Measurements from ENCODE around the gene CACNA2D4.

CACNA2D4 gene

GRCh38 chr12:1933342-1934051, 15.0 kb upstream of the CACNA2D4 start:
- DNase-seq, result no peak

- DNase-seq, result no peak
Observed at GRCh38 chr12:1932264-1932777, 13.9 kb upstream of the CACNA2D4 start.

GRCh38 chr12:1931642-1932041, 13.2 kb upstream of the CACNA2D4 start:
- DNase-seq, result no peak

GRCh38 chr12:1930803-1931597, 12.5 kb upstream of the CACNA2D4 start:
- DNase-seq, result no peak

GRCh38 chr12:1929985-1930802, 11.7 kb upstream of the CACNA2D4 start:
- DNase-seq, result no peak

GRCh38 chr12:1929241-1929984, 11.0 kb upstream of the CACNA2D4 start:
- DNase-seq, result no peak

GRCh38 chr12:1928439-1929121, 10.1 kb upstream of the CACNA2D4 start:
- no peak for DNase-seq

- DNase-seq, result no peak
Observed at GRCh38 chr12:1927751-1928351, 9.4 kb upstream of the CACNA2D4 start.

GRCh38 chr12:1927051-1927680, 8.7 kb upstream of the CACNA2D4 start:
- no peak for DNase-seq

GRCh38 chr12:1926251-1926657, 7.8 kb upstream of the CACNA2D4 start:
- no peak for DNase-seq

- no peak for DNase-seq
Observed at GRCh38 chr12:1925684-1926006, 7.2 kb upstream of the CACNA2D4 start.

GRCh38 chr12:1924996-1925683, 6.7 kb upstream of the CACNA2D4 start:
- no peak for DNase-seq

- DNase-seq, result no peak
Observed at GRCh38 chr12:1922985-1923384, 4.5 kb upstream of the CACNA2D4 start.

GRCh38 chr12:1922075-1922709, 3.7 kb upstream of the CACNA2D4 start:
- no peak for DNase-seq

- DNase-seq, result no peak
Observed at GRCh38 chr12:1920971-1921370, 2.5 kb upstream of the CACNA2D4 start.

GRCh38 chr12:1920436-1920835, 2.0 kb upstream of the CACNA2D4 start:
- DNase-seq, result no peak

GRCh38 chr12:1919763-1920162, 1.3 kb upstream of the CACNA2D4 start:
- no peak for DNase-seq

- DNase-seq, result no peak
Observed at GRCh38 chr12:1919284-1919683, 832 bp upstream of the CACNA2D4 start.

- DNase-seq, result no peak
Observed at GRCh38 chr12:1918884-1919236, 408 bp upstream of the CACNA2D4 start.
